Measurements from ENCODE around the gene PROM2. TPM values are rescaled to one million over a fixed set of nuclear protein-coding genes. Genes with fewer than 3 reads are reported as not detected.

Gene PROM2
- total RNA-seq, 1 donor from 2014 or later, result 5.1 TPM

- DNase-seq (ENCODE audit: low read depth), result no peak
- TF ChIP-seq, protein P1, sequence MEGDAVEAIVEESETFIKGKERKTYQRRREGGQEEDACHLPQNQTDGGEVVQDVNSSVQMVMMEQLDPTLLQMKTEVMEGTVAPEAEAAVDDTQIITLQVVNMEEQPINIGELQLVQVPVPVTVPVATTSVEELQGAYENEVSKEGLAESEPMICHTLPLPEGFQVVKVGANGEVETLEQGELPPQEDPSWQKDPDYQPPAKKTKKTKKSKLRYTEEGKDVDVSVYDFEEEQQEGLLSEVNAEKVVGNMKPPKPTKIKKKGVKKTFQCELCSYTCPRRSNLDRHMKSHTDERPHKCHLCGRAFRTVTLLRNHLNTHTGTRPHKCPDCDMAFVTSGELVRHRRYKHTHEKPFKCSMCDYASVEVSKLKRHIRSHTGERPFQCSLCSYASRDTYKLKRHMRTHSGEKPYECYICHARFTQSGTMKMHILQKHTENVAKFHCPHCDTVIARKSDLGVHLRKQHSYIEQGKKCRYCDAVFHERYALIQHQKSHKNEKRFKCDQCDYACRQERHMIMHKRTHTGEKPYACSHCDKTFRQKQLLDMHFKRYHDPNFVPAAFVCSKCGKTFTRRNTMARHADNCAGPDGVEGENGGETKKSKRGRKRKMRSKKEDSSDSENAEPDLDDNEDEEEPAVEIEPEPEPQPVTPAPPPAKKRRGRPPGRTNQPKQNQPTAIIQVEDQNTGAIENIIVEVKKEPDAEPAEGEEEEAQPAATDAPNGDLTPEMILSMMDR (conservative IDR thresholded peaks at IDR 0.05; ENCODE audit: low read depth, low read length), result no peak
- no peak overlapping the region for H3K4me3 ChIP-seq (ENCODE audit: low read depth, low read length)
These were observed 20.5 kb downstream of the PROM2 start for GRCh38 chr2:95294579-95295250.

GRCh38 chr2:95295376-95295775 lies 21.1 kb downstream of the PROM2 start:
- no peak overlapping the region for H3K4me3 ChIP-seq (ENCODE audit: low read depth, low read length)
- DNase-seq (ENCODE audit: low read depth), result no peak
- TF ChIP-seq, protein P1 (conservative IDR thresholded peaks at IDR 0.05; ENCODE audit: low read depth, low read length), result no peak

GRCh38 chr2:95296011-95296410 lies 21.8 kb downstream of the PROM2 start:
- no peak overlapping the region for H3K4me3 ChIP-seq (ENCODE audit: low read depth, low read length)
- TF ChIP-seq, protein P1 (conservative IDR thresholded peaks at IDR 0.05; ENCODE audit: low read depth, low read length), result no peak
- DNase-seq (ENCODE audit: low read depth), result no peak

- TF ChIP-seq, protein P1 (conservative IDR thresholded peaks at IDR 0.05; ENCODE audit: low read depth, low read length), result no peak
- DNase-seq (ENCODE audit: low read depth), result no peak
- peak within 1 kb of the TSS; percentile 34 for H3K4me3 ChIP-seq (ENCODE audit: low read depth, low read length)
These were observed 22.7 kb downstream of the PROM2 start, which contains the start of gene KCNIP3 for GRCh38 chr2:95296880-95297487. Gene KCNIP3 (plus strand): TSS chr2:95297347. CDS start chr2:95297439, 92 bp downstream.

- TF ChIP-seq, protein P1 (conservative IDR thresholded peaks at IDR 0.05; ENCODE audit: low read depth, low read length), result no peak
- DNase-seq (ENCODE audit: low read depth), result no peak
- H3K4me3 ChIP-seq (ENCODE audit: low read depth, low read length), result peak overlapping the region; percentile 34
These were observed 23.6 kb downstream of the PROM2 start for GRCh38 chr2:95297639-95298395.

DNA sequence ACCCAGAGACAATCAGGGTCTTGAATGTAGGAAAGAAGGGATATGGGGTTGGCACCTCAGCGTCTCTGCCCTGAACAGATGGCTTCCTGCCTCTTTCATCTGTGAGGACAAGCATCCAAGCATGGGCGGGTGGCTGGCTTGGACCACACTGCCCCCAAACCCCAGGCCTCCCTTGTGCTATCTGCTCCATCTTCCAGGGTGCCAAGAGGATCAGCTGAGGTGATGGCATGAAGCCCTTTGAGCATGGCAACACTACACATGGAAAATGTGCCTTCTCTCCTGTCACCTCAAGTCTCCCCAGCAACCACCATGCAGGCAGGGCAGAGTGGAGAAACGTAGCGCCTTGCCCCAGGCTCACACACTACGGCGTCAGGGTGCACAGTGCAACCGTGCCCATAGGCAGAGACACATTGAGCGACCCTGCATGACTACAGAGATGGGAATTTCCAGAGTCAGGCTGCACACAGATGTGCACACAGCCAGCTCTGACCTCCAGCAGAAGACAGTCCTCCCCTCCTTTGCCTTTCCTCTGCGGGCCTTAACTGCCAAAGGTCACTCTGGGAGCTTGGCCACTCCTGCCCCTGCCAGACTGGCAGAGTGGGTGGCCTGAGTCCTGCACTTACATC lies 24.4 kb downstream of the PROM2 start:
- DNase-seq (ENCODE audit: low read depth), result no peak
- H3K4me3 ChIP-seq (ENCODE audit: low read depth, low read length), result no peak overlapping the region
- TF ChIP-seq, protein P1 (conservative IDR thresholded peaks at IDR 0.05; ENCODE audit: low read depth, low read length), result no peak

Measured in epithelial cell of proximal tubule (primary cell).